SK-N-SH (cell line): ENCODE data around the gene SLC16A5. TPM values are rescaled to one million over a fixed set of nuclear protein-coding genes. Genes with fewer than 3 reads are reported as not detected.

Experiments used
- CTCF ChIA-PET: fragments of 300-600, 350-600 bp; formaldehyde crosslinking; extraction: SDS; loops from one replicate; lab custom pipeline; 2021; lab: Yijun Ruan, JAX
- POLR2A ChIA-PET: fragments of 350-600 bp; sonication (Branson Sonifier 250); formaldehyde crosslinking; extraction: SDS; loops from one replicate; lab custom pipeline; 2020; ENCODE audit warnings: antibody characterized with exemption, inconsistent platforms; lab: Yijun Ruan, JAX
- DNase-seq: peaks from one replicate; pipeline ENCODE4 v3.0.0; 2012
- H2AFZ ChIP-seq: fragments of 200-600 bp; sonication (generic); 2 replicates; pipeline ENCODE4 v1.8.1; 2016; ENCODE audit warnings: antibody characterized with exemption, mild to moderate bottlenecking, low read depth
- H3F3A ChIP-seq: fragments of 200-600 bp; sonication (generic); replicated peaks from 2 replicates; pipeline ENCODE3; 2016; ENCODE audit warnings: antibody characterized with exemption, mild to moderate bottlenecking; ENCODE audit not compliant: insufficient read depth
- H3K27ac ChIP-seq, 2 experiments: fragments of 200-500 bp in 1 of 2; fragments of 200-600 bp in 1 of 2; sonication (Bioruptor generic) in 1 of 2; sonication (generic), shearing (Covaris generic) in 1 of 2; 2 replicates each; pipeline versions ENCODE4 v1.5.1 to v1.6.1; 2014 to 2016; ENCODE audit warnings: low read depth in 2 of 2, inconsistent platforms in 1 of 2, low read length in 1 of 2, mild to moderate bottlenecking in 1 of 2, mixed read lengths in 1 of 2
- H3K27me3 ChIP-seq: fragments of 200-600 bp; sonication (generic), shearing (Covaris generic); 2 replicates; pipeline ENCODE4 v1.6.1; 2016; ENCODE audit warnings: mixed run types; ENCODE audit not compliant: insufficient read depth
- H3K36me3 ChIP-seq, 2 experiments: fragments of 200-500 bp in 1 of 2; fragments of 200-600 bp in 1 of 2; sonication (Bioruptor generic) in 1 of 2; sonication (generic) in 1 of 2; replicated peaks in 1 of 2; 2 replicates each; pipeline versions ENCODE3 to v1.5.1; 2014 to 2016; ENCODE audit warnings: low read length in 1 of 2, mild to moderate bottlenecking in 1 of 2; ENCODE audit not compliant: insufficient read depth in 2 of 2, control insufficient read depth in 1 of 2
- H3K4me1 ChIP-seq, 2 experiments: fragments of 200-500 bp in 1 of 2; fragments of 200-600 bp in 1 of 2; sonication (Bioruptor generic) in 1 of 2; sonication (generic), shearing (Covaris generic) in 1 of 2; 2 replicates each; pipeline versions ENCODE4 v1.5.1 to v1.6.1; 2014 to 2016; ENCODE audit warnings: low read depth in 1 of 2, low read length in 1 of 2, mixed run types in 1 of 2; ENCODE audit not compliant: insufficient read depth in 2 of 2, control insufficient read depth in 1 of 2
- H3K4me2 ChIP-seq: fragments of 200-600 bp; sonication (generic), shearing (Covaris generic); 2 replicates; pipeline ENCODE4 v1.6.1; 2017; ENCODE audit warnings: mixed run types
- H3K4me3 ChIP-seq, 2 experiments: fragments of 200-500 bp in 1 of 2; fragments of 200-600 bp in 1 of 2; sonication (Bioruptor generic) in 1 of 2; sonication (generic), shearing (Covaris generic) in 1 of 2; 2 replicates each; pipeline versions ENCODE4 v1.5.1 to v1.8.1; 2014 to 2016; ENCODE audit warnings: low read depth in 2 of 2, inconsistent platforms in 1 of 2, low read length in 1 of 2, mild to moderate bottlenecking in 1 of 2, mixed read lengths in 1 of 2, moderate library complexity in 1 of 2
- H3K79me2 ChIP-seq: fragments of 200-600 bp; sonication (generic); 2 replicates; pipeline ENCODE4 v1.8.1; 2017; ENCODE audit warnings: mild to moderate bottlenecking; ENCODE audit not compliant: insufficient read depth
- H3K9ac ChIP-seq: fragments of 200-600 bp; sonication (generic); 2 replicates; pipeline ENCODE4 v1.6.1; 2017; ENCODE audit warnings: mixed run types
- H3K9me2 ChIP-seq: fragments of 200-600 bp; sonication (generic); 2 replicates; pipeline ENCODE4 v1.6.1; 2017; ENCODE audit warnings: mixed run types
- H3K9me3 ChIP-seq: fragments of 200-600 bp; sonication (generic); 2 replicates; pipeline ENCODE4 v1.6.1; 2017; ENCODE audit warnings: mixed run types, mild to moderate bottlenecking, moderate library complexity
- H4K20me1 ChIP-seq: fragments of 200-600 bp; sonication (generic); 2 replicates; pipeline ENCODE4 v1.6.1; 2017; ENCODE audit warnings: mild to moderate bottlenecking, mixed run types; ENCODE audit not compliant: insufficient read depth
- EZH2phosphoT487 ChIP-seq: fragments of 200-600 bp; sonication (generic); IDR thresholded peaks from 2 replicates; pipeline ENCODE4 v1.6.1; 2017; ENCODE audit warnings: low read depth, mixed run types, mild to moderate bottlenecking, antibody characterized with exemption, moderate library complexity, borderline replicate concordance
- FOSL2 ChIP-seq: IDR thresholded peaks from 2 replicates; pipeline ENCODE4 v1.4.0; 2012; ENCODE audit warnings: low read depth, mild to moderate bottlenecking, moderate library complexity, borderline replicate concordance
- FOXM1 ChIP-seq: IDR thresholded peaks from 2 replicates; pipeline ENCODE4 v1.4.0; 2012; ENCODE audit warnings: low read depth, mild to moderate bottlenecking
- GABPA ChIP-seq: IDR thresholded peaks from 2 replicates; pipeline ENCODE4 v1.4.0; 2012; ENCODE audit warnings: low read depth, mild to moderate bottlenecking
- JUND ChIP-seq: IDR thresholded peaks from 2 replicates; pipeline ENCODE4 v1.4.0; 2012
- MAX ChIP-seq: IDR thresholded peaks from 2 replicates; pipeline ENCODE4 v1.4.0; 2012; ENCODE audit warnings: low read depth
- MXI1 ChIP-seq: IDR thresholded peaks from 2 replicates; pipeline ENCODE4 v1.6.1; 2012; ENCODE audit warnings: mild to moderate bottlenecking, low read depth, low read length, improper control_type of control experiment
- NFIC ChIP-seq: IDR thresholded peaks from 2 replicates; pipeline ENCODE4 v1.4.0; 2012; ENCODE audit warnings: borderline replicate concordance
- NRF1 ChIP-seq: IDR thresholded peaks from 2 replicates; pipeline ENCODE4 v1.6.1; 2012; ENCODE audit warnings: low read depth, mild to moderate bottlenecking, low read length
- PBX3 ChIP-seq: IDR thresholded peaks from 2 replicates; pipeline ENCODE4; 2012
- POLR2AphosphoS5 ChIP-seq: IDR thresholded peaks from 2 replicates; pipeline ENCODE4 v1.6.1; 2012; ENCODE audit warnings: low read depth, low read length
- RAD21 ChIP-seq: IDR thresholded peaks from 2 replicates; pipeline ENCODE4 v1.6.1; 2012; ENCODE audit warnings: mild to moderate bottlenecking, low read length
- RCOR1 ChIP-seq: fragments of 150-350 bp; IDR thresholded peaks from 2 replicates; pipeline ENCODE4 v1.6.1; 2017; ENCODE audit warnings: antibody characterized with exemption, low read length
- REST ChIP-seq: IDR thresholded peaks from 2 replicates; pipeline ENCODE4 v1.6.1; 2012; ENCODE audit warnings: mild to moderate bottlenecking, low read depth, low read length, moderate library complexity
- SMC3 ChIP-seq: IDR thresholded peaks from 2 replicates; pipeline ENCODE4 v1.6.1; 2012; ENCODE audit warnings: low read depth, low read length, improper control_type of control experiment
- TCF12 ChIP-seq: IDR thresholded peaks from 2 replicates; pipeline ENCODE4 v1.4.0; 2012
- TEAD4 ChIP-seq: IDR thresholded peaks from 2 replicates; pipeline ENCODE4 v1.4.0; 2012; ENCODE audit warnings: mild to moderate bottlenecking, borderline replicate concordance; ENCODE audit not compliant: insufficient read depth
- USF1 ChIP-seq: IDR thresholded peaks from 2 replicates; pipeline ENCODE4 v1.4.0; 2012; ENCODE audit warnings: low read depth, borderline replicate concordance
- USF2 ChIP-seq: fragments of 150-350 bp; IDR thresholded peaks from 2 replicates; pipeline ENCODE4 v1.6.1; 2017; ENCODE audit warnings: antibody characterized with exemption, low read length, low read depth, borderline replicate concordance
- YY1 ChIP-seq: IDR thresholded peaks from 2 replicates; pipeline ENCODE4 v1.4.0; 2012; ENCODE audit warnings: low read depth, mild to moderate bottlenecking
- WGBS: methylation state at CpG from one replicate; pipeline ENCODE4 v1.1.6; 2017; ENCODE audit warnings: low lambda C conversion rate; 5-methylcytosine and 5-hydroxymethylcytosine counted together
- polyA plus RNA-seq, 3 experiments: library from polyadenylated mRNA; depleted of rRNA; stranded (reverse); fragments of >200 nt; gene quantifications; 2 replicates each; pipeline ENCODE4 v1.2.3, GENCODE V29; 2012

Gene SLC16A5
- polyA plus RNA-seq, 1 of the 3 experiments (the other 2 are of a cell fraction) = 0.03 TPM

- TF ChIP-seq USF2 (no peak), FOSL2 (no peak), PBX3 (peak; percentile 100), NRF1 (no peak), NFIC (no peak; the same call in 1 of the 2 replicates), POLR2AphosphoS5 (peak; percentile 100), FOXM1 (peak; percentile 91), RCOR1 (no peak), MAX (peak; percentile 95), RAD21 (no peak), TEAD4 (no peak), TCF12 (peak; percentile 11; the same call in 1 of the 2 replicates), GABPA (0 out of 2 replicates have a peak, but pooled peaks have one; percentile 40), JUND (no peak; the same call in 1 of the 2 replicates)
- TF ChIP-seq, all 33 proteins: peak for 13
Observed at GRCh38 chr17:75154195-75155106, 66.7 kb downstream of the SLC16A5 start, which contains the start of gene JPT1 (continued).

GRCh38 chr17:75155191-75155601 lies 67.4 kb downstream of the SLC16A5 start:
- Histone ChIP-seq H3K27me3 (no peaks in the 10 kb centered on the region), H3K9ac (no peak overlapping the region), H2AFZ (no peak overlapping the region), H3K9me3 (no peaks in the 10 kb centered on the region), H4K20me1 (peaks cover 7% of the 10 kb centered on the region; the same call in 1 of the 2 replicates), H3K79me2 (peaks cover 47% of the 10 kb centered on the region), H3K4me1 (peaks cover 5 to 8% of the 10 kb centered on the region in 2 experiments; a peak in 3 of 4 replicates), H3K9me2 (no peaks in the 10 kb centered on the region), H3K27ac (peak overlapping the region; percentile 47 to 54; a peak in 3 of 4 replicates), H3K4me3 (no peak overlapping the region), H3K4me2 (peak overlapping the region; percentile 46; the same call in 1 of the 2 replicates), H3F3A (peaks cover 26% of the 10 kb centered on the region), H3K36me3 (peaks cover 0 to 19% of the 10 kb centered on the region in 2 experiments)
- TF ChIP-seq YY1 (no peak), SMC3 (no peak), MXI1 (no peak), GABPA (no peak), REST (no peak), FOSL2 (no peak), USF1 (no peak), USF2 (no peak), EZH2phosphoT487 (no peak)
- ChIA-PET CTCF (interaction anchor here (1.0 to 1.9 kb wide), 5 partner anchors 17 to 47 kb away, joined by 4 to 8 read pairs (median 4); partner anchors contain the start of gene NT5C), POLR2A (interaction anchor here (0.6 to 1.9 kb wide), 11 partner anchors 10 to 166 kb away, joined by 3 to 14 read pairs (median 3); partner anchors contain the start of genes ARMC7, GGA3, MRPS7 and NT5C)
- 91% methylated on average over 3 of the region's 3 CpGs for WGBS
- no peak for DNase-seq
